Iris pigment epithelial cell (primary cell): ENCODE measurements around the gene ZNF691.
"Not testable (repeated sequence)": the region's sequence is repeated elsewhere in the genome, so short reads cannot be mapped to it uniquely, and the experiment has no call there.

Source experiments
- DNase-seq: peaks from one replicate; pipeline ENCODE4 v3.0.0-alpha.2; 2011; ENCODE audit warnings: low read depth

The ZNF691 gene

GRCh38 chr1:42832641-42833240, 13.7 kb upstream of the ZNF691 start:
- no peak for DNase-seq

GRCh38 chr1:42833981-42834380, 12.4 kb upstream of the ZNF691 start:
- DNase-seq, result no peak

- DNase-seq, result no peak
These were observed 11.6 kb upstream of the ZNF691 start for GRCh38 chr1:42834803-42835202.

GRCh38 chr1:42835422-42835821, 11.0 kb upstream of the ZNF691 start:
- DNase-seq, result no peak

GRCh38 chr1:42837709-42838108, 8.7 kb upstream of the ZNF691 start:
- no peak for DNase-seq

GRCh38 chr1:42838482-42839190, 7.8 kb upstream of the ZNF691 start:
- no peak for DNase-seq

- DNase-seq, result no peak
These were observed 5.4 kb upstream of the ZNF691 start for GRCh38 chr1:42841010-42841409.

GRCh38 chr1:42841440-42842147, 4.8 kb upstream of the ZNF691 start:
- DNase-seq, result no peak

- peak; percentile 72 for DNase-seq
These were observed 1.7 kb upstream of the ZNF691 start for GRCh38 chr1:42844592-42845140.

GRCh38 chr1:42845193-42845592, 1.2 kb upstream of the ZNF691 start:
- DNase-seq, result no peak

GRCh38 chr1:42845866-42846256, 552 bp upstream of the ZNF691 start:
- no peak for DNase-seq

- DNase-seq, result no peak
These were observed 740 bp downstream of the ZNF691 start for GRCh38 chr1:42847111-42847595.

- DNase-seq, result no peak
These were observed 1.5 kb downstream of the ZNF691 start for GRCh38 chr1:42847721-42848460.

- no peak for DNase-seq
These were observed 2.6 kb downstream of the ZNF691 start for GRCh38 chr1:42848823-42849537.

- DNase-seq, result no peak
These were observed 3.5 kb downstream of the ZNF691 start for GRCh38 chr1:42849944-42850343.

- no peak for DNase-seq
These were observed 5.0 kb downstream of the ZNF691 start for GRCh38 chr1:42851420-42851819.

- no peak for DNase-seq
These were observed 5.7 kb downstream of the ZNF691 start for GRCh38 chr1:42851960-42852607.

GRCh38 chr1:42852608-42852980, 6.2 kb downstream of the ZNF691 start:
- DNase-seq, result peak; percentile 52

- DNase-seq, result peak; percentile 26
These were observed 6.9 kb downstream of the ZNF691 start for GRCh38 chr1:42853116-42853884.

- DNase-seq, result not testable (repeated sequence)
These were observed 10.1 kb downstream of the ZNF691 start for GRCh38 chr1:42856554-42856953.
